Neural cell (in vitro differentiated cells): ENCODE data around the gene KRT37. TPM values are rescaled to one million over a fixed set of nuclear protein-coding genes. Genes with fewer than 3 reads are reported as not detected.

Source experiments
- H2AFZ ChIP-seq: fragments of 200-600, 300-800 bp; sonication (generic), shearing (Covaris generic); 2 replicates; pipeline ENCODE4 v1.6.0; 2014; ENCODE audit warnings: low read depth, mild to moderate bottlenecking, antibody characterized with exemption, low read length, moderate library complexity
- H3F3A ChIP-seq: fragments of 200-600 bp; shearing (Covaris generic); 2 replicates; pipeline ENCODE4 v1.6.1; 2016; ENCODE audit warnings: mild to moderate bottlenecking, moderate library complexity, mixed read lengths, antibody characterized with exemption, low read length; ENCODE audit not compliant: insufficient read depth, poor library complexity, severe bottlenecking
- H3K27ac ChIP-seq: fragments of 200-600, 300-800 bp; sonication (generic), shearing (Covaris generic); 2 replicates; pipeline ENCODE4 v1.5.1; 2014; ENCODE audit warnings: mild to moderate bottlenecking, low read length, moderate library complexity
- H3K27me3 ChIP-seq: fragments of 300-800, 200-600 bp; sonication (generic), shearing (Covaris generic); 2 replicates; pipeline ENCODE4 v1.6.0; 2014; ENCODE audit warnings: mild to moderate bottlenecking, low read depth, low read length, moderate library complexity; ENCODE audit not compliant: insufficient read depth
- H3K36me3 ChIP-seq: fragments of 300-800, 200-600 bp; sonication (generic), shearing (Covaris generic); 2 replicates; pipeline ENCODE4 v1.5.1; 2014; ENCODE audit warnings: mild to moderate bottlenecking, antibody characterized with exemption, low read length, moderate library complexity; ENCODE audit not compliant: insufficient read depth
- H3K4me2 ChIP-seq: fragments of 300-800, 200-600 bp; sonication (generic), shearing (Covaris generic); 2 replicates; pipeline ENCODE4 v1.6.0; 2014; ENCODE audit warnings: mild to moderate bottlenecking, low read length
- H3K4me3 ChIP-seq: fragments of 300-800, 200-600 bp; sonication (generic), shearing (Covaris generic); 2 replicates; pipeline ENCODE4 v1.5.1; 2014; ENCODE audit warnings: mild to moderate bottlenecking, low read length, moderate library complexity
- H3K79me2 ChIP-seq: fragments of 200-600 bp; shearing (Covaris generic); replicated peaks from 2 replicates; pipeline ENCODE4 v1.6.0; 2014; ENCODE audit warnings: mild to moderate bottlenecking, low read length, moderate library complexity; ENCODE audit not compliant: insufficient read depth
- H3K9ac ChIP-seq: fragments of 300-800, 200-600 bp; sonication (generic), shearing (Covaris generic); 2 replicates; pipeline ENCODE4 v1.6.1; 2016; ENCODE audit warnings: mild to moderate bottlenecking, low read length, mixed read lengths
- H3K9me2 ChIP-seq: fragments of 200-600 bp; shearing (Covaris generic); 2 replicates; pipeline ENCODE4 v1.6.1; 2016; ENCODE audit warnings: mild to moderate bottlenecking, low read length, mixed read lengths; ENCODE audit not compliant: insufficient read depth
- H3K9me3 ChIP-seq: fragments of 200-600, 300-800 bp; sonication (generic), shearing (Covaris generic); 2 replicates; pipeline ENCODE4 v1.6.1; 2016; ENCODE audit warnings: mild to moderate bottlenecking, mixed run types, low read length, moderate library complexity, mixed read lengths
- H4K20me1 ChIP-seq: fragments of 200-600 bp; shearing (Covaris generic); 2 replicates; pipeline ENCODE4 v1.6.1; 2016; ENCODE audit warnings: mild to moderate bottlenecking, mixed run types; ENCODE audit not compliant: insufficient read depth
- EP300 ChIP-seq: fragments of 450-650 bp; conservative IDR thresholded peaks from 2 replicates; pipeline ENCODE4 v1.6.1; 2014; ENCODE audit warnings: antibody characterized with exemption, mild to moderate bottlenecking, moderate library complexity; ENCODE audit not compliant: poor library complexity, severe bottlenecking
- EZH2 ChIP-seq: fragments of 200-600, 300-800 bp; shearing (Covaris generic), sonication (generic); IDR thresholded peaks from 2 replicates; pipeline ENCODE4 v1.6.1; 2014; ENCODE audit warnings: antibody characterized with exemption, low read length, borderline replicate concordance, mild to moderate bottlenecking; ENCODE audit not compliant: insufficient read depth, poor library complexity, severe bottlenecking
- MXI1 ChIP-seq: fragments of 450-650 bp; conservative IDR thresholded peaks from 2 replicates; pipeline ENCODE4 v1.6.1; 2014; ENCODE audit warnings: antibody characterized with exemption, mild to moderate bottlenecking; ENCODE audit not compliant: poor library complexity, severe bottlenecking
- POLR2AphosphoS5 ChIP-seq: IDR thresholded peaks from 2 replicates; pipeline ENCODE4 v1.6.1; 2012
- RAD21 ChIP-seq: fragments of 450-650 bp; conservative IDR thresholded peaks from 2 replicates; pipeline ENCODE4 v1.6.1; 2014; ENCODE audit warnings: antibody characterized with exemption, mild to moderate bottlenecking, moderate library complexity
- SMC3 ChIP-seq: fragments of 450-650 bp; conservative IDR thresholded peaks from 2 replicates; pipeline ENCODE4 v1.6.1; 2014; ENCODE audit warnings: antibody characterized with exemption, mild to moderate bottlenecking, moderate library complexity; ENCODE audit not compliant: poor library complexity
- TAF1 ChIP-seq: IDR thresholded peaks from 2 replicates; pipeline ENCODE4 v1.6.1; 2012; ENCODE audit warnings: low read depth
- polyA plus RNA-seq: library from polyadenylated mRNA; depleted of rRNA; stranded (reverse); fragments of >200 nt; gene quantifications from 2 replicates; pipeline ENCODE4 v1.2.3, GENCODE V29; 2014
- TF ChIP-seq, protein P1 (sequence below): fragments of 450-650 bp; IDR thresholded peaks from 2 replicates; pipeline ENCODE4 v1.5.1; 2014; ENCODE audit warnings: antibody characterized with exemption, mild to moderate bottlenecking, moderate library complexity; ENCODE audit not compliant: poor library complexity, severe bottlenecking
- TF ChIP-seq, protein P2 (sequence below): IDR thresholded peaks from 2 replicates; pipeline ENCODE4 v1.6.1; 2012; ENCODE audit warnings: borderline replicate concordance

Gene KRT37
- polyA plus RNA-seq, 1 donor from 2014 or later: not detected

- TF ChIP-seq MXI1: no peak
- TF ChIP-seq SMC3: no peak
- no peak for TF ChIP-seq RAD21
Observed at GRCh38 chr17:41402161-41402560, 22.2 kb downstream of the KRT37 start (continued).

DNA sequence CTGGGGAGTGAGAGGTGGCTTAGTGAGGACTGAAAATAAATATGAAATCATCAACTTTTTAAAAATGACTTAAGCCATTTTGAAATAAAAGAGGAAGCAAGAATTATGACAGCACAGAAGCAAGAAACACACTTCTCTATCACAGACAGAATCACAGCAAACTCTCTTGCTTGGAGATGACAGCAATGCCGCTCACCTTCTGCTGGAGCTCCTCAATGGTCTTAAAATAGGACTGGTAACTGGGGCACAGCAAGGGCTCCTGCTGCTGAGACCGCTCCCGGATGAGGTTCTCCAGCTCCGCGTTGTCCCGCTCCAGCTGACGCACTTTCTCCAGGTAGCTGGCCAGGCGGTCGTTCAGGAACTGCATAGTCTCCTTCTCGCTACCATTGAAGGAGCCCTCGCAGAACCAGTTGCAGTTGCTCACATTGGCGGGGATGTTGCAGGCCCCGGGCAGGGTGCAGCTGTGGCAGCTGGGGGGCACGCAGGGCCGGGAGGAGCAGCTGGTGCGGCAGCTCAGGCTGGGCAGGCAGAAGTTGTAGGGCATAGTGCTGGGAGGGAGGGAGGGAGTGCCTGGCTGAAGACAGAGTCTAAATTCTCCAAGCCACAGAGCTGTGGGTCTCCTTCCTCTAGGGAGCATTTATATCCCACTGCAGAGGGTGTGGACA lies 27.3 kb downstream of the KRT37 start, which contains the start of gene KRT31:
KRT31 (minus strand) TSS at position 613 of the 665 bp plus-strand sequence; CDS start at position 544, 69 bp downstream.
- Histone ChIP-seq H3K9me3 (no peaks in the 10 kb centered on the region), H3K9ac (no peak within 1 kb of the TSS), H3F3A (no peaks in the 10 kb centered on the region), H2AFZ (no peak within 1 kb of the TSS), H3K9me2 (no peaks in the 10 kb centered on the region), H3K4me2 (no peak within 1 kb of the TSS), H4K20me1 (no peaks in the 10 kb centered on the region), H3K36me3 (no peaks in the 10 kb centered on the region), H3K27me3 (no peaks in the 10 kb centered on the region), H3K79me2 (no peaks in the 10 kb centered on the region), H3K4me3 (no peak within 1 kb of the TSS), H3K27ac (no peak within 1 kb of the TSS)
- no peak for TF ChIP-seq EP300

GRCh38 chr17:41396340-41396739 lies 28.0 kb downstream of the KRT37 start:
- no peak overlapping the region for H3K9ac ChIP-seq
- H3F3A ChIP-seq: no peaks in the 10 kb centered on the region

More at GRCh38 chr17:41396340-41396739, 28.0 kb downstream of the KRT37 start:
- TF ChIP-seq POLR2AphosphoS5 (no peak), MXI1 (no peak), SMC3 (no peak), EZH2 (no peak), EP300 (no peak), RAD21 (no peak), TAF1 (no peak)
- TF ChIP-seq, protein P1, sequence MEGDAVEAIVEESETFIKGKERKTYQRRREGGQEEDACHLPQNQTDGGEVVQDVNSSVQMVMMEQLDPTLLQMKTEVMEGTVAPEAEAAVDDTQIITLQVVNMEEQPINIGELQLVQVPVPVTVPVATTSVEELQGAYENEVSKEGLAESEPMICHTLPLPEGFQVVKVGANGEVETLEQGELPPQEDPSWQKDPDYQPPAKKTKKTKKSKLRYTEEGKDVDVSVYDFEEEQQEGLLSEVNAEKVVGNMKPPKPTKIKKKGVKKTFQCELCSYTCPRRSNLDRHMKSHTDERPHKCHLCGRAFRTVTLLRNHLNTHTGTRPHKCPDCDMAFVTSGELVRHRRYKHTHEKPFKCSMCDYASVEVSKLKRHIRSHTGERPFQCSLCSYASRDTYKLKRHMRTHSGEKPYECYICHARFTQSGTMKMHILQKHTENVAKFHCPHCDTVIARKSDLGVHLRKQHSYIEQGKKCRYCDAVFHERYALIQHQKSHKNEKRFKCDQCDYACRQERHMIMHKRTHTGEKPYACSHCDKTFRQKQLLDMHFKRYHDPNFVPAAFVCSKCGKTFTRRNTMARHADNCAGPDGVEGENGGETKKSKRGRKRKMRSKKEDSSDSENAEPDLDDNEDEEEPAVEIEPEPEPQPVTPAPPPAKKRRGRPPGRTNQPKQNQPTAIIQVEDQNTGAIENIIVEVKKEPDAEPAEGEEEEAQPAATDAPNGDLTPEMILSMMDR: no peak
- TF ChIP-seq, protein P2, sequence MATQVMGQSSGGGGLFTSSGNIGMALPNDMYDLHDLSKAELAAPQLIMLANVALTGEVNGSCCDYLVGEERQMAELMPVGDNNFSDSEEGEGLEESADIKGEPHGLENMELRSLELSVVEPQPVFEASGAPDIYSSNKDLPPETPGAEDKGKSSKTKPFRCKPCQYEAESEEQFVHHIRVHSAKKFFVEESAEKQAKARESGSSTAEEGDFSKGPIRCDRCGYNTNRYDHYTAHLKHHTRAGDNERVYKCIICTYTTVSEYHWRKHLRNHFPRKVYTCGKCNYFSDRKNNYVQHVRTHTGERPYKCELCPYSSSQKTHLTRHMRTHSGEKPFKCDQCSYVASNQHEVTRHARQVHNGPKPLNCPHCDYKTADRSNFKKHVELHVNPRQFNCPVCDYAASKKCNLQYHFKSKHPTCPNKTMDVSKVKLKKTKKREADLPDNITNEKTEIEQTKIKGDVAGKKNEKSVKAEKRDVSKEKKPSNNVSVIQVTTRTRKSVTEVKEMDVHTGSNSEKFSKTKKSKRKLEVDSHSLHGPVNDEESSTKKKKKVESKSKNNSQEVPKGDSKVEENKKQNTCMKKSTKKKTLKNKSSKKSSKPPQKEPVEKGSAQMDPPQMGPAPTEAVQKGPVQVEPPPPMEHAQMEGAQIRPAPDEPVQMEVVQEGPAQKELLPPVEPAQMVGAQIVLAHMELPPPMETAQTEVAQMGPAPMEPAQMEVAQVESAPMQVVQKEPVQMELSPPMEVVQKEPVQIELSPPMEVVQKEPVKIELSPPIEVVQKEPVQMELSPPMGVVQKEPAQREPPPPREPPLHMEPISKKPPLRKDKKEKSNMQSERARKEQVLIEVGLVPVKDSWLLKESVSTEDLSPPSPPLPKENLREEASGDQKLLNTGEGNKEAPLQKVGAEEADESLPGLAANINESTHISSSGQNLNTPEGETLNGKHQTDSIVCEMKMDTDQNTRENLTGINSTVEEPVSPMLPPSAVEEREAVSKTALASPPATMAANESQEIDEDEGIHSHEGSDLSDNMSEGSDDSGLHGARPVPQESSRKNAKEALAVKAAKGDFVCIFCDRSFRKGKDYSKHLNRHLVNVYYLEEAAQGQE: no peak
- no peaks in the 10 kb centered on the region for H4K20me1 ChIP-seq
- no peaks in the 10 kb centered on the region for H3K27me3 ChIP-seq
- no peak overlapping the region for H3K4me2 ChIP-seq
- no peaks in the 10 kb centered on the region for H3K9me2 ChIP-seq
- no peaks in the 10 kb centered on the region for H3K9me3 ChIP-seq
- H3K4me3 ChIP-seq: no peak overlapping the region
- H2AFZ ChIP-seq: no peak overlapping the region
- H3K27ac ChIP-seq: no peak overlapping the region
- no peaks in the 10 kb centered on the region for H3K36me3 ChIP-seq
- no peaks in the 10 kb centered on the region for H3K79me2 ChIP-seq
